Astrocyte of the cerebellum (primary cell): ENCODE data around the gene SH3BGR.

Experiments
- DNase-seq: peaks from one replicate; pipeline ENCODE4 v3.0.0-alpha.2; 2011; ENCODE audit warnings: low read depth
- H3K4me3 ChIP-seq: 2 replicates; pipeline ENCODE4 v1.5.1; 2011; ENCODE audit warnings: mild to moderate bottlenecking, low read depth, low read length, moderate library complexity
- CTCF ChIP-seq: IDR thresholded peaks from 2 replicates; pipeline ENCODE4 v1.5.1; 2012; ENCODE audit warnings: low read length, low read depth, moderate library complexity, mild to moderate bottlenecking; ENCODE audit errors: missing control alignments
- in situ Hi-C: cut with HindIII; loops from 2 replicates; pipeline ENCODE4 v1.10.0; 2017; ENCODE audit warnings: low sequenced_read_pairs

Gene SH3BGR

DNA sequence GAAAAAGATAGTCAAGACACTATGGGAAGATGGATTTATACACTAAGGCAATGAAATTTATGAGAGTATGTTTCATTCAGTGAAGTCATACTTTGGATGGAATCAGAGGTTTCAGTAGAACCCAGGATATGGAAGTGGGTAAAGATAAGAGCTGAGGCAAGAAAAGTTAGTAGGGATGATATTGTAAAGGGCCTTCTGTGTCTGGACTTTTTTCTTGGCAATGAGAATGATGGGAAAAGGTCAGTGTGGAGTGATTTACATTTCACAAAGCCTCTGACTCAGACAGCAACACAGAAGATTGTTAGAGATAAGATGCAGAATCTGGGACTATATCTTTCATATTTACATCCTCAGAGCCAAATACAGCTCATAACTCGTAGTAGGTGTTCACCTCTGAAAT is 32.1 kb downstream of the SH3BGR start:
- no peak for TF ChIP-seq CTCF
- H3K4me3 ChIP-seq = no peak overlapping the region
- in situ Hi-C loops = no loop called here
- DNase-seq = no peak

DNA sequence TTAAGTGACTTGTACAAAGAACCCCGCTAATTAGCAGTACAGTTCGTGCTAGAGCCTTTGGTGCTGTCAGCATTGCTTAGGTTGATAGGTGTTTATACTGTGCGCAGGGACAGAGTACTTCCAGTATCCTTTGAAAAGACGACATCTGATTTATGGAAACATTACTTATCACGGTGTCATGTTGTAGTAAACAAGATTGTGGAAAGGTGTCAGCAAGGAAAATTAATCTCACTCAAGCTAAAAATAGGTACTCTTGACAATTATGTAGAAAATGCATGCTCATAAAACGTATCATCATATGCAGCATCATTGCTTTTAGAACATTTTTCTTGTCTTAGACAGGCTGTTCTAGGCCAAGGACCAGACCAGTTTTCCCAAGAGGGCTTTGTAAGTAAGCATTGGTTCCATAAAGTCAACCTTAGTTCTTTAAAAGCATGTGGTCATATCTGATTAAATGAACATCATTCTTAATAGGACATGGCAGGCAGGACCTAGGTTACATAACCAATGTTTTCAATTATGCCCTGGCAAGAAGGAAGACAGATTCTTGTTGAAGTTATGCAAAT is 33.0 kb downstream of the SH3BGR start:
- no peak for DNase-seq
- in situ Hi-C loops = no loop called here
- TF ChIP-seq CTCF = no peak
- no peak overlapping the region for H3K4me3 ChIP-seq

- TF ChIP-seq CTCF = no peak
- in situ Hi-C loops = no loop called here
- no peak for DNase-seq
- H3K4me3 ChIP-seq = no peak overlapping the region
Observed at GRCh38 chr21:39489380-39489924, 37.7 kb downstream of the SH3BGR start.

DNA sequence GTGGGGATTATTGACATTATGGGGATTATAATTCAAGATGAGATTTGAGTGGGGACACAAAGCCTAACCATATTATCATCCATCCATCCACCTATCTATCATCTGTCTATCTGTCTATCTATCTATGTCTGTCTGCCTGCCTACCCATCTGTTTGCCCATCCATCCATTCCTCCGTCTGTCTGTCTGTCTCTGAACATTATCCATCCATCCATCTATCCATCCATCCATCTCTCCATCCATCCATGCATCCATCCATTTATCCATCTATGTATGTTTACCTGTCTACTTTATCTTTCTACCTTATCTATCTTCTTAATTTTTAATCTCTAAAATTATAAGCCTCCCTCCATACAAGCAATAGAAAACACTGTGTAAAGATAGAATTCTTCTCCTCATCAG is 47.4 kb downstream of the SH3BGR start:
- in situ Hi-C loops = no loop called here

GRCh38 chr21:39502631-39503030 is 50.9 kb downstream of the SH3BGR start:
- H3K4me3 ChIP-seq = no peak overlapping the region
- no peak for TF ChIP-seq CTCF
- no peak for DNase-seq
- in situ Hi-C loops = no loop called here

More for the DNA sequence above, 47.4 kb downstream of the SH3BGR start:
- no peak for TF ChIP-seq CTCF
- no peak for DNase-seq
- no peak overlapping the region for H3K4me3 ChIP-seq

- H3K4me3 ChIP-seq = no peak overlapping the region
- in situ Hi-C loops = no loop called here
- no peak for DNase-seq
- no peak for TF ChIP-seq CTCF
Observed at GRCh38 chr21:39503123-39503762, 51.5 kb downstream of the SH3BGR start.
